ENCODE results near the gene FUOM.

FUOM gene
- 22.3 to 81.0 (median 46.8) reads per million in 18 experiments for total RNA-seq

DNA sequence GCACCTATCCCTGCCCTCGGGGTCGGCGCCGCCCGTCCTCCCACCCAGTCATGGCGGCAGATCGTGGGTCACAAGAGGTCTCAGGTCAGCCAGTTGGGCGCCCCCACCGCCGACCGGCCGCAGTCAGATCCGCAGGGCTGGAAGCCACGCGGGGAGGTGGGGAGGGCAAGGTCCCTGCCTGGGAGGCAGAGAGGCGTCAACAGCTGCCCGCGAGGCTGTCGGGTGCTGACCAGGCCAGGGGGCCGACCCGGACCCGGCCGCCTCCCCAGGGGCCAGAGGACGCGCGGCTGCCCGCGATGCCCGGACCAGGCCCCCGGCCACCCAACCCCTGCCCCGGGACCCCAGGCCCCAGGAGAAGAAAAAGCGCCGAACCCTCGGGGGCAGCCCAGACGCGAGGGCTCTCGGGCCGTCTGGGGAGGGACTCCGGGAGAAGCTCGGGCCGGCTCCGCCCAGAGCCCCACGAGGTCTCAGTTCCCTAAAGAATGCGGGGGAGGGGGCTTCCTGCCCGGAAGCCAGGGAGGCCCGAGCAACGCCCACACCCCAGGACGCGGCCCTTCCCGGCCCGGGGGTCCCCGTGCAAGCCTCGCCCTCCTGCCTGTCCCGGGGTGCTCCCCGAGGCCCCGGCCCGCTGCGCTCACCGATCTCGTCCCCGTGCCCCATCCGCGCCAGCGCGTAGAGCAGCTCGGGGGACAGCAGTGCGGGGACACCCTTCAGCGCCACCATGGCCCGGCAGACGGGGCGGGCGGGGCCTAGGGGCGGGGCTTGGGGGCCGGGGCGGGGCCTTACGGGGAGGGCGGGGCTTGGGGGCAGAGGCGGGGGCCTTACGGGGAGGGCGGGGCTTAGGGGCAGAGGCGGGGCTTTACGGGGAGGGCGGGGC lies at the start of gene FUOM:
Gene FUOM, minus strand, starts transcription at position 735 of the 877 bp plus-strand sequence. Its CDS starts 12 bp downstream, at position 723.
- peak; percentile 91 to 96 for DNase-seq

DNA sequence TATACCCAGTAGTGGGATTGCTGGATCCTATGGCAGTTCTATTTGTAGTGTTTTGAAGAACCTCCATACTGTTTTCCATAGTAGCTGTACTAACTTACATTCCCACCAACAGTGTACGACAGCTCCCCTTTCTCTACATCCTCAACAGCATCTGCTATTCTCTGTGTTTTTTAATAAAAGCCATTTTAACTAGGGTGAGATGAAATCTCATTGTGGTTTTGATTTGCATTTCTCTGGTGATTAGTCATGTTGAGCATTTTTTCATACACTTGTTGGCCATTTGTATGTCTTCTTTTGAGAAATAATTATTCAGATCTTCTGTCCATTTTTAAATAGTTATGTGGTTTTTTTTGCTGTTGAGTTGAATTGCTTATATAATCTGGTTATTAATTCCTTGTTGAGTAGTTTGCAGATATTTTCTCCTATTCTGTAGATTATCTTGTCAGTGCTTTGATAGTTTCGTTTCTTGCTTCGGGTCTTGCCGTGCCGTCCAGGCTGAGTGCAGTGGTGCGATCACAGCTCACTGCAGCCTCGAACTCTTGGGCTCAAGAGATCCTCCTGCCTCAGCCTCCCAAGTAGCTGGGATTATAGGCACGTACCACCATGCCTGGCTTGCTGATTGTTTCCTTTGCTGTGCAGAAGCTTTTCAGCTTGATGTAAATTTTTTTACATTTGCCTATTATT lies 48.2 kb upstream of the FUOM start:
- no peak for DNase-seq

GRCh38 chr10:133405272-133405671 lies 47.5 kb upstream of the FUOM start:
- no peak for DNase-seq

DNA sequence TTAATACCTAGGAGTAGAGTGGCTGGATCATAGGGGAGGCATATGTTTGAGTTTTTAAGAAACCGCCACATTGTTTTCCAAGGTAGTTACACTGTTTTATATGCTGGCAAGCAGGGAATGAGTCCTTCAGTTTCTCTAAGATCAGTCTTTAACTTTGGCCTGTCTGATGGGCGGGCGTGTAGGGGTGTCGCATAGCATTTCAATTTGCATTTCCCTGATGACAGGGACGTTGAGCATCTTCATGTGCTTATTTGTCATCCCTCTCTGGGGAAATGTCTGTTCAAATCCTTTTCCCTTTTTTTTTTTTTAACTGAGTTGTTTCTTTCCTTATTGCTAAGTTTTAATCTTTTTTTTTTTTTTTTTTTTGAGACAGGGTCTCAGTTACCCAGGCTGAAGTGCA lies 46.0 kb upstream of the FUOM start:
- peak in 1 of 2 donors; percentile 53 for DNase-seq

DNA sequence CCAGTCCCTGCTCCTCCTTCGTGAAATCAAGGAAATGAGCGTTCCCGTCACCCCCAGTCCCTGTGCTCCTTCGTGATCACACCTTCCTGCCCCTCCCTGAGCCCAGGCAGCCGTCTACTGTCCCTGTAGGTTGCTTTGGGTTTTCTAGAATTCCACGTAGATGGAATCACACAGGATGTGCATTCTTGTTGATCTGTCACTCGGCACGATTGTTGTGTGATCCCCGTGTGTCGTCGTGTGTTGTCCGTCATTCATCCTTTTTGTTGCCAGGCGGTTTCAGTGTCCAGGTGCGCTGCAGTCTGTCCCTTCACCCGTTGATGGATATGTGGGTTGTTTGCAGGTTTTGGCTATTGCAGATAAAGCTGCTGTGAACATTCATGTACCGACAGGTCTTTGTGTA lies 45.5 kb upstream of the FUOM start:
- no peak for DNase-seq

- no peak for DNase-seq
Measured at GRCh38 chr10:133401981-133402725, 44.3 kb upstream of the FUOM start.

DNA sequence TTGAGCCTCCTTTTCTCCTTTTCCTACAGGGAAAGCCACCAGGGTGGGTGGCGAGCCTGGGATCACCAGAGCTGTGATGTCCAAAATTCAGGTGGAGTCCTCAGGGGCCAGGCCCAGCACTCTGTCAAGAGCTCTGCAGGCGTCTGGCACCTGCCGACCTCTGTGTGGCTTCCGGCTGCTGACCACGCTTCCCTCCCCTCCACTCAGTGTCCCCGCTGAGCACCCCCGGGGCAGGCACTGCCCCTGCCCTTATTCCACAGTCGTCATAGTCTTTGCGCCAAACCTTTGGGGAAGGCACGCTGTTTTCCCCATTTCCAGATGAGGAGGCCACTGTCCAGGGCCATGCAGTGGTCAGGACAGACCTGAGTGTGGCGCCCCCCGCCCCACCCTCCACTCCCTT lies 43.7 kb upstream of the FUOM start:
- no peak for DNase-seq

DNA sequence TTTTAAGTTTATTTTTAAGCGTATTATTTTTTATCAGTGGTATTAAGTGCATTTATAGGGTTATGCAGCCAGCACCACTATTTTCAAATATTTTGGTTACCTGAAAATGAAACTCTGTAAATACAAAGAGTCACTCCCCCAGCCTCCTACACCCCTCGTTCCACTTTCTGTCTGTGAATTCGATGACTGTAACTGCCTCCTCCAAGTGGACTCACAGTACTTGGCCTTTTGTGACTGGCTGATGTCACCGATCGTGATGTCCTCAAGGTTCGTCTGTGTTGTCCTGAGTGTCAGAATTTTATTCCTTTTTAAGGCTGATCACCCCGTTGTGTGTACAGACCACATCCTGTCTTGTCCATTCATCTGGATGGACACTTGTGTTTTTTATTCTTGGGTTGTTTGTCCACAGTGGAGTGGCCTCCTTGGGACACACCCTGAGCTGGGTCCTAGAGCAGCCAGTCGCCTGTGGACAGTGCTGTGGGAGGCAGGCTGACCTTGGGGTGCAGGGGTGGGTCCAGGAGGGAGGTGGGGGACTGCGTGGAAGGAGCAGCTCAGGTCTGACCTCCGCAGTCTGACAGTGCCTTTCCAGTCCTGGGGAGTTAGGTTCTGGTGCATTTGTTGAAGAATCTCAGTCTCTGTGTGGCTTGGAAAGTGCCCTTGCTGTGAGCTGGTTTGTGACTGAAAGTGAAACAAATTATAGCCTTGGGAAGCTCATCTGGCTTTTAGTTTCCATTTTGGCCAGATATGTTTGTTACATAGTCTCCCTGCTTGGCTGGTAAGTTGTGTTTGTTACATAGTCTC lies 43.0 kb upstream of the FUOM start:
- DNase-seq: no peak

DNA sequence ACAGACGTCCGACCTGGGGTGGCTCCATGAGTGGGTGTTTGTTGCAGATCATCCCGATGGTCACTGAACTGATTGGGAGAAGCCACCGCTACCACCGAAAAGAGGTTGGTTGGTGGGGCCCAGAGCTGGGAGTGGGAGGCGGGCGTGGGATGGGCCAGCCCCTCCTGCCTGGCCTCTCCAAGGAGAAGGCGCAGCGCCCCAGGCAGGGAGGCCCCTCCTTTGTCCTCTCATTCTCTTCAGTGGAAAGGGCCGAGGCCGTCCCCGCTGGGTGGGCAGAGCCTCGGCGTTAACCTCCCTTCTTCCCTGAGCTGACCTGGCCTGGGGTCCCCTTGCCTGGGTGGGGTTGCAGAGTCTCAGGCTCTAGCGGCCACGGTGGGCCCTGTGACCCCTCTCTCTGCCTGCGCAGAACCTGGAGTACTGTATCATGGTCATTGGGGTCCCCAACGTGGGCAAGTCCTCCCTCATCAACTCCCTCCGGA lies 41.3 kb upstream of the FUOM start:
- DNase-seq: no peak

- DNase-seq: no peak
Measured at GRCh38 chr10:133397938-133398337, 40.1 kb upstream of the FUOM start.

DNA sequence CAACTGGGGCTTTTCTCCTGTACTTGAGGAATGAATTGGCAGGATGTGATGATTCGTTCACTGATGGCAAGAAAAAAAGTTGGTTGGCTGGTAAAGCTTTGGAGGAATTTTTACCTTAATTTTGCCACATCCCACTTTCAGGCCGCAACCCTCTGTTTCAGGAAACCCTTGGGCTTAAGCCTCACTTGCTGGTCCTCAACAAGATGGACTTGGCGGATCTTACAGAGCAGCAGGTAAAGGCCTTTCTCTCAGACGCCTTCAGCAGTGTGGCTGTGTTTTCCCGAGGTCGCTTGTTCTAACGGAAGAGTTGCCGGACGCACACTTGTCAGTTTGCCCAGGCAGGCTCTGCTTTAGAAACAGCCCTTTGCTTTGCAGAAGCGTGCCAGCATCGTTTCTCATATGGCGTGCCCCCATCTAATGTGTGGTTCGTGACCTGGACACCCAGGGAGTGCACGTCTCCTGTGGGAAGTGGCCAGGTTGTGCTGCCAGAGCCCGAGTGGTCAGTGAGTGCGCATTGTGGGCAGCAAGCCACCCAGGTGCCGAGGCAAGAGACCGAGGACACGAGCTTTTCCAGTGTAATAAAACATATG lies 38.3 kb upstream of the FUOM start:
- no peak for DNase-seq

DNA sequence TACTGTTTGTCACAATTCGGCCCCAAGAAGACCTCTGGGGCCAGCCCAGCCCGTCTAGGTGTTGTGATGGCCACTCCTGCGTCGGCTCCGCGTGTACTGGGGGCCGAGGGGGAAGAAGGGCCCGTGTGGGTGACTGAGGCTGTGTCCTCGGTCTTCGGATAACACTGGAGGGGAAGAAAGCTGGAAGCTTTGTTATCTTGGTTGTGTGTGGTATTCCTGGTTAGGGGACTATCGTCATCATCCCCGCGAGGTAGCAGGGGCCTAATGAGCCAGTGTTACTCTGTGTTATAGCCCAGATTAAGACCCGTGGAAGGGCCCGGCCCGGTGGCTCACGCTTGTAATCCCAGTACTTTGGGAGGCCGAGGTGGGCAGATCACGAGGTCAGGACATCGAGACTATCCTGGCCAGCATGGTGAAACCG lies 37.0 kb upstream of the FUOM start:
- peak; percentile 5 to 37 for DNase-seq

DNA sequence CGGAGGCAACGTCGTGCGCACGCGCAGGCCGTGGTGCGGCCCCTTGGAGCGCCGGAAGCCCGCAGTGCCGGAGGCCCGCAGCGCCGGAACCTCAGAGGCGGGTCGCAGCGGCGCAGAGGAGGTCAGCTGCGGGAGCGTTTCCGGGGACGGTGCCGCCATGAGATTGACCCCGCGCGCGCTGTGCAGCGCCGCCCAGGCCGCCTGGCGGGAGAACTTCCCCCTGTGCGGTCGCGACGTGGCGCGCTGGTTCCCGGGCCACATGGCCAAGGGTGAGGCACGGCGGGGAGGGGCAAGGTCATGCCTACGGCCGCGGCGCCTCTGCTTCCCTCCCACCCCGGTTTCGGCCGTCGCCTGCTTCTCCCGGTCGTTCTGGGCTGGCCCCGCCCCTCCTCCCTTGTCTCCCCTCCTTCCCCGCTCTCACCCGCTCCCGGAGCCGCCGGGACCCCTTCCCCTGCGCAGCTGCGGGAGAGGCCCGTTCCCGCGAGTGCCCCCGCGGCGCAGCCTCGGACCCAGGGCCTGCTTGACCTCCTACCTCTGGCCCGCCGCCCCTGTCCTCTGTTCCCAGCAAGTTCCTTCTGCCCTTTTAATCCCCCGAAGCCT lies 36.3 kb upstream of the FUOM start, which contains the start of gene MTG1:
Gene MTG1, plus strand, starts transcription at position 94 of the 600 bp plus-strand sequence. Its CDS starts 64 bp downstream, at position 158.
- peak; percentile 98 for DNase-seq

- DNase-seq: no peak
Measured at GRCh38 chr10:133393401-133394063, 35.7 kb upstream of the FUOM start.

DNA sequence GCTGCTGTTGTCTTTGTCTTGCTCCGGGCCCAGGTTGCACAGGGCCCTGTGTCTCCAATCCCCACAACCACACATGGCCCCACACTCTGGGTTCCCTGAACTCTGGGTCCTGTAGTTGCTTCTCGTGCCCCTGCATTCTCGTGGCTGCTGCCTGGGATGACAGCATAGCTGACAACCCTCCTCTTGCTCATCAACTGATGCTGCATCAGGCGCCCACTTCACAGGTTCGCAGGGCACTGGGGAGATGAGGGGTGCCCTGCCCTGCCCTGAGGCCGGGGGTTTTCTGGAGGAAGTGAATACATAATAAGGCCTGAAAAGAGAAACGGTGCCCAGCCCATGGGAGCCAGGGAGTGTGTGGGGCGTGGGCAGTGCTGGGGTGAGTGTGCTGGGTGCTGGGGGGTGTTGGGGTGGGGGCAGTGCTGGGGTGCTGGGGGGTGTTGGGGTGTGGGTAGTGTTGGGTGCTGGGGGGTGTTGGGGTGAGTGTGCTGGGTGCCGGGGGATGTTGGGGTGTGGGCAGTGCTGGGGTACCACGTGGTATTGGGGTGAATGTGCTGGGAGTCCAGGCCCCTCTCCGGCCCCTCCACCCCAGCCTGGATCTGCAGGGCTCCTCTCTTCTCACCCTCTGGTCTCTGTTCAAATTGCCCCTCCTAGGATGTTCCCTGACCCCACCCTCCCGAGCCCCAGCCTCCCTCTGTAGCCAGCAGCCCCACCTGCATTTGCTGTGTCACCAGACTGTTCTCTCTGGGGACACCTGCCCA lies 34.1 kb upstream of the FUOM start:
- no peak for DNase-seq

GRCh38 chr10:133391249-133391635 lies 33.4 kb upstream of the FUOM start:
- no peak for DNase-seq

DNA sequence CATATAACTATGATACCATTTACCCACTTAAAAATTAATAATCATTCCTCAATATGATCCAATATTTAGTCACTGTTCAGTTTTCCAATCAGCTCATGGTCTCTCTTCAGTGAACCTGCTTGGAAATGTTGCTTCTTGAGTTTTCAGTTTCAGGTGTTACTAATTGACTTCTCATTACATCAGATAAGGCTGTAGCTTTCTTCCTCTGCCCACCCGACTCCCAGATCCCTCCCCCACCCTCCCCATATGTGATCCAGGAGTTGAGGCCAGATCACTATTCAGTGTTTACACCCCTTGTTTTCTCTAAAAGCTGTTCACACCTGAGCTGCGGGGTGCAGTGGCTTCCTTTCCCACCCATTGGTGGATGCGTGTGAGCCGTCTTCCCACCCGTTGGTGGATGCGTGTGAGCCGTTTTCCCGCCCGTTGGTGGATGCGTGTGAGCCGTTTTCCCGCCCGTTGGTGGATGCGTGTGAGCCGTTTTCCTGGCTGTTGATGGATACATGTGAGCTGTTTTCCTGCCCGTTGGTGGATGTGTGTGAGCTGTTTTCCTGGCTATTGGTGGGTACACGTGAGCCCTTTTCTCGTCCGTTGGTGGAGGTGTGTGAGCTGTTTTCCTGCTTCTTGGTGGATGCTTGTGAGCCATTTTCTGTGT lies 32.9 kb upstream of the FUOM start:
- DNase-seq: no peak

DNA sequence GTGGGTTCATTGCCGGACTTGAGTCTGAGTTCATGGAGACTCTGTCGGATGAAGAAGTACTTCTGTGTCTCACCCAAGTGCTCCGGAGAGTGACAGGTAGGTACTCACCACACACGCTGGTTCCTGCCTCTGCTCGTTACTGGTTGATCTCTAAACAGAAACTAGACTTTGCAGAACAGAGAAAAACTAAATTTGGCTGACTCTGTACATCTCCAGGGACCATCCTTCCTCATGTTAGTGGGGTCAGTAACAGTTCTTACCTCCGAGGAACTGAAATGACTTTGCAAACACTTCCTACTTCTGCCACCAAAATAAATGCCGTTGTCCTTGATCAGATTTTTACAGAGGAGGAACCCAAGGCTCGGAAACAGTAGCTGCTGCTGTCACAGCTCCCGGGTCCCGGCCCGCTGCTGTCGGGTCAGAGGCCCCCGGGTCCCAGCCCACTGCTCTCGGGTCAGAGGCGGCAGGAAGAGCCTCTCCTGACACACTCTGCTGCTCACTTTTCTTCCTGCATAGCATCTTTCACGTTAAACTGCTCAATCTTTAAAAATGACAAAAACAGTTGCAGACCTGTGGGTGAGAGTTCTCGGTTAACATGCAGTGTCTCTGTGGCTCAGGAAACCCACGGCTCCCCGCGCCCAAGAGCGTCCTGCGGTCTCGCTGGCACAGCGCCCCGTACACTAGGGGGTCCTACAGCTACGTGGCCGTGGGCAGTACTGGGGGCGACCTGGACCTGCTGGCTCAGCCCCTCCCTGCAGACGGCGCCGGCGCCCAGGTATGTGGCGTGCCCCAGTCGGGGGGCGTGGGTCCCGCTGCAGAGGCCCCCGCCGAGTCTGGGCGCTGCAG lies 31.4 kb upstream of the FUOM start:
- peak; percentile 19 to 37 for DNase-seq
